K562 (cell line): ENCODE data around the gene GBX1. TPM values are rescaled to one million over a fixed set of nuclear protein-coding genes. Genes with fewer than 3 reads are reported as not detected.

Experiments used
- CBFB ChIP-seq: sonication (generic); formaldehyde crosslinking; IDR thresholded peaks from 2 replicates; pipeline ENCODE4 v1.4.0; 2020; ENCODE audit warnings: mild to moderate bottlenecking, missing genetic modification reagents
- CBX3 ChIP-seq, 2 experiments: IDR thresholded peaks; 1 replicate in 1 of 2; 2 replicates in 1 of 2; pipeline ENCODE4 v1.6.1; 2012; ENCODE audit warnings: inconsistent platforms in 2 of 2, low read length in 2 of 2, borderline replicate concordance in 1 of 2, control low read depth in 1 of 2
- CEBPB ChIP-seq: fragments of 450-650 bp; IDR thresholded peaks from 2 replicates; pipeline ENCODE4 v1.6.1; 2016; ENCODE audit warnings: missing genetic modification characterization, missing compliant biosample characterization
- DACH1 ChIP-seq: fragments of 450-650 bp; IDR thresholded peaks from 2 replicates; pipeline ENCODE4 v1.6.1; 2018; ENCODE audit not compliant: partially characterized antibody
- E2F6 ChIP-seq, 2 experiments: IDR thresholded peaks; 2 replicates each; pipeline ENCODE4 v1.6.1; 2011; ENCODE audit warnings: borderline replicate concordance in 1 of 2, control low read depth in 1 of 2, low read depth in 1 of 2, low read length in 1 of 2, mild to moderate bottlenecking in 1 of 2, mixed read lengths in 1 of 2, moderate library complexity in 1 of 2; ENCODE audit not compliant: insufficient read depth in 1 of 2, insufficient read length in 1 of 2, poor library complexity in 1 of 2, severe bottlenecking in 1 of 2; ENCODE audit errors: extremely low read depth in 1 of 2
- ETV5 ChIP-seq: sonication (generic); formaldehyde crosslinking; IDR thresholded peaks from 2 replicates; pipeline ENCODE4 v1.4.0; 2020; ENCODE audit warnings: low read depth, mild to moderate bottlenecking, missing genetic modification reagents
- FOXM1 ChIP-seq, 2 experiments: fragments of 450-650 bp in 1 of 2; sonication (generic) in 1 of 2; formaldehyde crosslinking in 1 of 2; IDR thresholded peaks; 2 replicates each; pipeline versions ENCODE4 v1.6.1 to v1.9.0; 2017 to 2022; ENCODE audit warnings: low read depth in 2 of 2, mild to moderate bottlenecking in 2 of 2, missing genetic modification reagents in 1 of 2, moderate library complexity in 1 of 2
- GATAD2B ChIP-seq: fragments of 450-650 bp; IDR thresholded peaks from 2 replicates; pipeline ENCODE4 v1.6.1; 2017; ENCODE audit warnings: mild to moderate bottlenecking, borderline replicate concordance
- HDAC1 ChIP-seq, 2 experiments: fragments of 450-650 bp; IDR thresholded peaks; 2 replicates each; pipeline ENCODE4 v1.6.1; 2016 to 2017; ENCODE audit warnings: inconsistent platforms in 1 of 2, mild to moderate bottlenecking in 1 of 2, moderate library complexity in 1 of 2
- HIVEP1 ChIP-seq: fragments of 250-450 bp; sonication (Bioruptor Pico); IDR thresholded peaks from 2 replicates; pipeline ENCODE4 v1.4.0; 2020; ENCODE audit warnings: mild to moderate bottlenecking
- HMBOX1 ChIP-seq: sonication (generic); IDR thresholded peaks from 2 replicates; pipeline ENCODE4 v1.6.1; 2016
- MCM2 ChIP-seq: fragments of 450-650 bp; IDR thresholded peaks from 2 replicates; pipeline ENCODE4 v1.6.1; 2017; ENCODE audit warnings: low read depth, mild to moderate bottlenecking
- MECOM ChIP-seq: fragments of 250-450 bp; sonication (Bioruptor Pico); IDR thresholded peaks from 2 replicates; pipeline ENCODE4 v1.8.0; 2022; ENCODE audit warnings: inconsistent platforms
- NEUROD1 ChIP-seq: fragments of 150-350 bp; IDR thresholded peaks from 2 replicates; pipeline ENCODE4 v1.6.1; 2014; ENCODE audit warnings: borderline replicate concordance, low read length, low read depth; ENCODE audit not compliant: partially characterized antibody
- NFRKB ChIP-seq: fragments of 450-650 bp; IDR thresholded peaks from 2 replicates; pipeline ENCODE4 v1.6.1; 2016; ENCODE audit warnings: low read depth
- PBX2 ChIP-seq, 2 experiments: IDR thresholded peaks in 1 of 2; conservative IDR thresholded peaks in 1 of 2; 2 replicates each; pipeline ENCODE4 v1.6.1; 2016; ENCODE audit warnings: low read depth in 2 of 2, mild to moderate bottlenecking in 1 of 2, missing compliant biosample characterization in 1 of 2, missing genetic modification characterization in 1 of 2, moderate library complexity in 1 of 2
- PHB ChIP-seq: fragments of 250-450 bp; sonication (Bioruptor Pico); IDR thresholded peaks from 2 replicates; pipeline ENCODE4 v1.5.0; 2021
- PHB2 ChIP-seq: fragments of 450-650 bp; IDR thresholded peaks from 2 replicates; pipeline ENCODE4 v1.6.1; 2017; ENCODE audit warnings: low read depth
- PURB ChIP-seq: sonication (generic); formaldehyde crosslinking; IDR thresholded peaks from 2 replicates; pipeline ENCODE4 v1.9.0; 2021; ENCODE audit warnings: low read depth, mild to moderate bottlenecking, missing genetic modification reagents
- RCOR1 ChIP-seq, 2 experiments: IDR thresholded peaks; 2 replicates each; pipeline ENCODE4 v1.6.1; 2012; ENCODE audit warnings: low read depth in 2 of 2, low read length in 2 of 2, borderline replicate concordance in 1 of 2, improper control_type of control experiment in 1 of 2
- RNF2 ChIP-seq: sonication (generic); IDR thresholded peaks from 2 replicates; pipeline ENCODE4 v1.6.1; 2016
- SOX6 ChIP-seq: fragments of 450-650 bp; IDR thresholded peaks from 2 replicates; pipeline ENCODE4 v1.6.1; 2014; ENCODE audit warnings: mild to moderate bottlenecking
- TBL1XR1 ChIP-seq, 2 experiments: IDR thresholded peaks; 2 replicates each; pipeline ENCODE4 v1.6.1; 2012; ENCODE audit warnings: improper control_type of control experiment in 2 of 2, low read length in 2 of 2, mild to moderate bottlenecking in 1 of 2
- USF2 ChIP-seq: sonication (generic); formaldehyde crosslinking; IDR thresholded peaks from 2 replicates; pipeline ENCODE4 v1.5.0; 2020; ENCODE audit warnings: missing genetic modification reagents
- polyA plus RNA-seq, 8 experiments: library from polyadenylated mRNA; depleted of rRNA in 4 of 8; stranded (reverse) in 5 of 8; unstranded in 3 of 8; fragments of >200 nt; fragmentation: Nextera tagmentation in 2 of 8; fragmentation: Illumina TruSeq in 1 of 8; extraction: Ambion mirVana in 2 of 8; extraction: Trizol in 1 of 8; gene quantifications; 2 replicates each; pipeline versions ENCODE4 v1.2.1 to v1.2.3, GENCODE V29; 2011 to 2014; ENCODE audit warnings: inconsistent platforms in 1 of 8, missing spikeins in 1 of 8
- total RNA-seq, 7 experiments: library from RNA; depleted of rRNA in 6 of 7; stranded (reverse); fragments of >200 nt in 6 of 7; fragmentation: Illumina TruSeq in 2 of 7; extraction: Trizol in 2 of 7; gene quantifications; 2 replicates each; pipeline versions ENCODE4 v1.2.1 to v1.2.3, GENCODE V29; 2011 to 2021; ENCODE audit warnings: low replicate concordance in 1 of 7

GBX1 gene
- total and polyA plus RNA-seq, 9 of the 15 experiments (the other 6 are each of a cell fraction or from before 2014, with no cell fraction given): not detected

- TF ChIP-seq E2F6 (IDR thresholded peaks at IDR 0.05; ENCODE audit: borderline replicate concordance in 1 of 2, extremely low read depth in 1 of 2, insufficient read depth in 1 of 2, insufficient read length in 1 of 2, low read depth in 1 of 2, low read length in 1 of 2, poor library complexity in 1 of 2, severe bottlenecking in 1 of 2) (no peak), HIVEP1 (CRISPR knock-in tag) (no peak), MCM2 (no peak), PHB2 (no peak), PHB (CRISPR knock-in tag) (no peak), NFRKB (no peak), CEBPB (tag) (no peak), SOX6 (peak; percentile 80), FOXM1 (IDR thresholded peaks at IDR 0.05; ENCODE audit: low read depth) (peak; percentile 32; the same call in 1 of the 2 replicates), FOXM1 (CRISPR knock-in tag; IDR thresholded peaks at IDR 0.05; ENCODE audit: low read depth) (no peak), RCOR1 (IDR thresholded peaks at IDR 0.05; ENCODE audit: borderline replicate concordance in 1 of 2, low read depth in 2 of 2, low read length in 2 of 2) (peak; percentile 85 to 98), CBFB (CRISPR knock-in tag) (peak; percentile 76; the same call in 1 of the 2 replicates), ETV5 (CRISPR knock-in tag) (no peak), NEUROD1 (peak; percentile 34), PBX2 (CRISPR knock-in tag; IDR thresholded peaks at IDR 0.05; ENCODE audit: low read depth) (peak; percentile 61; the same call in 1 of the 2 replicates), PBX2 (tag; conservative IDR thresholded peaks at IDR 0.05; ENCODE audit: low read depth) (peak; percentile 99), USF2 (CRISPR knock-in tag) (peak; percentile 92), HMBOX1 (peak; percentile 75), GATAD2B (no peak), PURB (CRISPR knock-in tag) (no peak), MECOM (CRISPR knock-in tag) (peak; percentile 39; the same call in 1 of the 2 replicates), TBL1XR1 (IDR thresholded peaks at IDR 0.05; ENCODE audit: low read length in 2 of 2) (0 out of 4 replicates have a peak, but pooled peaks of 1 of the 2 experiments have one; percentile 65), DACH1 (peak; percentile 5), CBX3 (IDR thresholded peaks at IDR 0.05; ENCODE audit: borderline replicate concordance in 1 of 2, low read length in 2 of 2) (peak in 1 of 2 experiments; percentile 64; a peak in 1 of 3 replicates), HDAC1 (IDR thresholded peaks at IDR 0.05) (peak in 1 of 2 experiments; percentile 89; a peak in 2 of 4 replicates), RNF2 (peak; percentile 88)
Observed at GRCh38 chr7:151206914-151207313, 39.4 kb upstream of the GBX1 start (continued).
